H1 (cell line): ENCODE data around the gene PDE6B. TPM values are rescaled to one million over a fixed set of nuclear protein-coding genes. Genes with fewer than 3 reads are reported as not detected.

Source experiments
- BCL11A ChIP-seq, 2 experiments: IDR thresholded peaks; one replicate each; pipeline ENCODE4 v1.6.1; 2011; ENCODE audit warnings: low read depth in 2 of 2, low read length in 2 of 2, mild to moderate bottlenecking in 2 of 2
- CEBPB ChIP-seq: IDR thresholded peaks from 2 replicates; pipeline ENCODE4 v1.6.1; 2012; ENCODE audit warnings: low read depth, low read length
- polyA plus RNA-seq, 7 experiments: library from polyadenylated mRNA; depleted of rRNA in 3 of 7; stranded (reverse) in 5 of 7; unstranded in 2 of 7; fragments of >200 nt in 5 of 7; fragments of 200-250 nt in 2 of 7; gene quantifications; 1 replicate in 5 of 7; 2 replicates in 1 of 7; 4 replicates in 1 of 7; pipeline versions ENCODE4 v1.2.1 to v1.2.3, GENCODE V29; 2011 to 2013; ENCODE audit warnings: missing spikeins in 2 of 7, mixed read lengths in 2 of 7
- total RNA-seq: library from RNA; stranded (reverse); fragmentation: NEBNext Ultra II Directional; extraction: Animal tissue kit (Norgen Biotek cat#: 25700); gene quantifications from 2 replicates; pipeline ENCODE4 v1.2.1, GENCODE V29; 2021

The PDE6B gene
- total and polyA plus RNA-seq, 2 of the 8 experiments (the other 6 are each of a cell fraction or from before 2014, with no cell fraction given) = 4.1 to 8.4 TPM

DNA sequence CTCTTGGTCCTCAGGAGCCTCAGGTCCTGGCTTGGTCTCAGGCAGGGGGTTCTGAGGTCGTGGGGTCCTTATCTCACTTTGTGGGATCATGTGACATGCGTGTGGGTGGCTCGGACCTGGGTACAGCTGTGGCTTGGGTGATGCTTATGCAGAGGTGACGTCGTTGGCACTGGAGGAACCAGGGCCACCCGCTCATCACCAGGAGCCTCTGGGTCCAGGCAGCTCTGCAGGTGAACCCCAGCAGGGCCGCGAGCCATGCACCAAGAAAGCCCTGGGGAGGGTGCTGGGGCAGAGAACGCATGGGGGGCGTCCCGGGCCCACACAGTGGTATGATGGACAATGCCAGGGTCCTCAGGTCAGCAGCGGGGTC, 40.0 kb downstream of the PDE6B start (continued):
- TF ChIP-seq BCL11A (IDR thresholded peaks at IDR 0.05; ENCODE audit: low read depth in 2 of 2, low read length in 2 of 2) (no peak), CEBPB (no peak)
- TF ChIP-seq, all 59 proteins: peak for 0
